Measurements from ENCODE around the gene COQ9.

Gene COQ9

DNA sequence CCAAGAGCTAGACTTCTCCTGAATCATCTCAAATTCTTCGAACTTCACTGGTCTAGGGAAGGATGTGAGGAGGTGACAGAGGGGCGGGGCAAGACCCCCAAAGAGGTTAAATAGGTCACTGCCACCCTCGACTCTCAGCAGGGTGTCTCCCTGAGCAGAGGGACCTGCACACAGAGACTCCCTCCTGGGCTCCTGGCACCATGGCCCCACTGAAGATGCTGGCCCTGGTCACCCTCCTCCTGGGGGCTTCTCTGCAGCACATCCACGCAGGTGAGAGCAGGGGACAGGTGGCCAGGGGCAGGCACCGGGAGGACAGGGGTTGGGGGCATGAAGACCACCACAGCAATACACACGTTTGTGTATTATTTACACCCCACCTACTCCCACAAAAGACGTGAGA is 33.5 kb upstream of the COQ9 start:
- TF ChIP-seq, protein P1, sequence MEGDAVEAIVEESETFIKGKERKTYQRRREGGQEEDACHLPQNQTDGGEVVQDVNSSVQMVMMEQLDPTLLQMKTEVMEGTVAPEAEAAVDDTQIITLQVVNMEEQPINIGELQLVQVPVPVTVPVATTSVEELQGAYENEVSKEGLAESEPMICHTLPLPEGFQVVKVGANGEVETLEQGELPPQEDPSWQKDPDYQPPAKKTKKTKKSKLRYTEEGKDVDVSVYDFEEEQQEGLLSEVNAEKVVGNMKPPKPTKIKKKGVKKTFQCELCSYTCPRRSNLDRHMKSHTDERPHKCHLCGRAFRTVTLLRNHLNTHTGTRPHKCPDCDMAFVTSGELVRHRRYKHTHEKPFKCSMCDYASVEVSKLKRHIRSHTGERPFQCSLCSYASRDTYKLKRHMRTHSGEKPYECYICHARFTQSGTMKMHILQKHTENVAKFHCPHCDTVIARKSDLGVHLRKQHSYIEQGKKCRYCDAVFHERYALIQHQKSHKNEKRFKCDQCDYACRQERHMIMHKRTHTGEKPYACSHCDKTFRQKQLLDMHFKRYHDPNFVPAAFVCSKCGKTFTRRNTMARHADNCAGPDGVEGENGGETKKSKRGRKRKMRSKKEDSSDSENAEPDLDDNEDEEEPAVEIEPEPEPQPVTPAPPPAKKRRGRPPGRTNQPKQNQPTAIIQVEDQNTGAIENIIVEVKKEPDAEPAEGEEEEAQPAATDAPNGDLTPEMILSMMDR (IDR thresholded peaks at IDR 0.05; ENCODE audit: insufficient read depth, low read depth, low read length, missing control alignments), result no peak
- no peak overlapping the region for H3K4me3 ChIP-seq (ENCODE audit: low read depth, low read length)
- no peak for DNase-seq (ENCODE audit: low read depth)

DNA sequence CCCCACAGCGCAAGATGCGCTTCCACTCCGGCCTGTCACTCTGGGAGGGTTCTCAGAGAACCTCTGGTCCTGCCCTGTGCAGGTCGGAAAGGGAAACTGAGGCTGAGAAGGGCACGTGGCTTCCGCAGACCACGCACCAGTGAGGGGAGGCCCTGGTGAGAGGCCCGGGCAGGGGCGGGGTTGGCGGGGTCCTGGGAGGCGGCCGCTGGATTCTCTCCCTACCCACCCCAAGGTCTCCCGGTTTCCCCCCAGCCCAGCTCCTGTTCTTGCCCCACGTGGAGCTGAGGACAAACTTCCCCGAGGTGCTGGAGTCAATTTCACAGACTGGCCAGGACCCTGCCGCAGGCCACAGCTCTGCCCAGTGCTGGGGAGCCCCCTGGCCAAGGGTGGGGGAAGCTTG is 31.2 kb upstream of the COQ9 start:
- no peak for DNase-seq (ENCODE audit: low read depth)
- H3K4me3 ChIP-seq (ENCODE audit: low read depth, low read length), result no peak overlapping the region; the same call in 1 of the 2 replicates
- TF ChIP-seq, protein P1 (IDR thresholded peaks at IDR 0.05; ENCODE audit: insufficient read depth, low read depth, low read length, missing control alignments), result no peak

DNA sequence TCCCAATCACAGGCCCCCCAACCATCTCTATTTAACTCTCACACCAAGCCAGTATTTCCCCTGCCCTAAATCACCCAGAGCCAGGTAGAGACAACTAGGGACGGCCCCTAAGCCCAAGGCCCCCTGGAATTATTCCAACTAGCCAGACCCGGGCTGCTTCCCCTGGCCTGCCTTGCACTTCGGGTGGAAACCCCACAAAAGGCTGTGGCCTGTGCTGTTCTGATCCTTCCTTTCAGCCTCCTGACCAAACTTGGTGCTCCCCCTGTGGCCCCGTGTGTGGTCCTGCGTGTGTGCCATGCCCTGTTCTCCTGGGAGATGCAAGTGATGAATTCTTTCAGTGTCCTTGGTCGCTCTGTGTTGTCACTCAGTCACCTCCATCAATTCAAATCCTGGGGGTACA is 27.8 kb upstream of the COQ9 start:
- no peak for DNase-seq (ENCODE audit: low read depth)
- TF ChIP-seq, protein P1 (IDR thresholded peaks at IDR 0.05; ENCODE audit: insufficient read depth, low read depth, low read length, missing control alignments), result no peak
- no peak overlapping the region for H3K4me3 ChIP-seq (ENCODE audit: low read depth, low read length)

DNA sequence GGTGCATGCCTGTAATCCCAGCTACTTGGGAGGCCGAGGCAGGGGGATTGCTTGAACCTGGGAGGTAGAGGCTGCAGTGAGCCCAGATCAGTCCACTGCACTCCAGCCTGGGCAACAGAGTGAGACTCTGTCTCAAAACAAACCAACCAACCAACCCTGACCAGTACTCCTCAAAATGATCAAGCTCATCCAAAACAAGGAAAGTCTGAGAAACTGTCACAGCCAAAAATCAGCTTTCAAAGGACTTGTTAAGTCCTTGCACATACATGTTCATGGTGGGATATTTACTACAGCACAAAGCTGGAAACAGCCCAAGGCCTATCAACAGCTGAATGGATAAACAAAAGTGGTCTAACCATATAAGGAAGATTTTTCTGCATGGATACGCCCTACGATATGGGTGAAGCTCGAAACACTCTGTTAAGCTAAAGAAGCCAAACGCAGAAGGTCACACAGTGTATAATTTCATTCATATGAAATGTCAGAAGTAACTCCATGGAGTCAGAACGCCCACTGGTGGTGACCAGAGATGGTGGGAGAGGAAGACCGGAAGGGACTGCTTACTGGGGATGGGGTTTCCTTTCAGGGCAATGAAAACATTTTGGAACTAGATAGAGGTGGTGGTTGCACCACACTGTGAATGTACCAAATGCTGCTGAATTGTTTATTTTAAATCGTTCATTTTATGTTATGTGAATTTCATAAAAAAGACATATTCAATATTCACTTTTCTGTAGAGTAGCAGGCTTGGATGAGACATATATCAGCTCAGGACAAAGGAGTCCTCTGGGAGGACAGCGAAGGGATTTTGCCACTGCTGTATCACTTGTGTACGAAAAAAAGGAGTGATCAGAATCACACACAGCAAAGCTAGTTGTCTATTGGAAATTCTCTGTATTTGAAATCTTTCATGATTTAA is 25.0 kb upstream of the COQ9 start:
- peak; percentile 58 for DNase-seq (ENCODE audit: low read depth)
- TF ChIP-seq, protein P1 (IDR thresholded peaks at IDR 0.05; ENCODE audit: insufficient read depth, low read depth, low read length, missing control alignments), result peak; percentile 64
- no peak overlapping the region for H3K4me3 ChIP-seq (ENCODE audit: low read depth, low read length)

DNA sequence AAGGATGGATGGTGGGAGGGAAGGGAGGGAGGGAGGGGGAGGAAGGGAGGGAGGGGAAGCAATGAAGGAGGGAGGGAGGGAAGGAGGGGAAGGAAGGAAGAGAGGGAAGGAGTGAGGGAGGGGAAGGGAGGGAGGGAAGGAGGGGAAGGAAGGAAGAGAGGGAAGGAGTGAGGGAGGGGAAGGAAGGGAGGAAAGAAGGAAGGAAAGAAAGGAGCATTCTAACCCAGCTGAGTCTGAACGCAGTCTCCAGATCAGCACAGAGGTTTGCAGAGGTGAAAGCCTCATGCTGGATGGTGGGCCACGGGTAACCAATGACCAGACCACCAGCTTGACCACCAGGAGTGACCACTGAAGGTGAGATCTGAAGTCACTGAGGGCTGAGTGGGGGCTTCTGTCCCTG is 24.1 kb upstream of the COQ9 start:
- no peak for DNase-seq (ENCODE audit: low read depth)
- no peak overlapping the region for H3K4me3 ChIP-seq (ENCODE audit: low read depth, low read length)
- TF ChIP-seq, protein P1 (IDR thresholded peaks at IDR 0.05; ENCODE audit: insufficient read depth, low read depth, low read length, missing control alignments), result no peak

DNA sequence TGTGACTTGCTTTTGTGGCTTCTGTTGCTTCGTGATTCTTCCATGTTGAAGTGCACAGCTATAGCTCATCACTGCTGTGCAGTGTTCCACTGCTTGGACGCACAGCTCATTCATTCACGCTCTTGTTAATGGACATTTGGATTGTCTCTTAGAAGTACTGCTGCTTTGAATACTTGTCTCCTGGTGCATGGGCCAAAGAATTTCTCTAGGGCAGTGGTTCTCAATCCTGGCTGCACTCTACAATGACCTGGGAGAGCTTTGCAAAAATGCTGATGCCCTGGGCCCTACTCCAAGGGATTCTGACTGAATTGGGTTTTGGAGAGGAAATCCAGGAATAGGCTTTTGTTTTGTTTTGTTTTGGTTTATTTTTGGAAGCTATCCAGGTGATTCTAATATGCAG is 22.7 kb upstream of the COQ9 start:
- TF ChIP-seq, protein P1 (IDR thresholded peaks at IDR 0.05; ENCODE audit: insufficient read depth, low read depth, low read length, missing control alignments), result no peak
- no peak for DNase-seq (ENCODE audit: low read depth)
- H3K4me3 ChIP-seq (ENCODE audit: low read depth, low read length), result no peak overlapping the region
